Fibroblast of mammary gland (primary cell): Measurements from ENCODE around the gene ZNF292.
A peak's percentile ranks its signal among the peaks of the same experiment; 100 is the strongest.
"Not testable (repeated sequence)": the region's sequence is repeated elsewhere in the genome, so short reads cannot be mapped to it uniquely, and the experiment has no call there.

Source experiments
- DNase-seq: peaks from one replicate; pipeline ENCODE4 v3.0.0-alpha.2; 2010; ENCODE audit warnings: low read depth
- H3K4me3 ChIP-seq: 2 replicates; pipeline ENCODE4 v1.5.1; 2011; ENCODE audit warnings: low read depth, mild to moderate bottlenecking, low read length, moderate library complexity; ENCODE audit not compliant: control insufficient read depth
- CTCF ChIP-seq: conservative IDR thresholded peaks from 2 replicates; pipeline ENCODE4 v1.5.1; 2011; ENCODE audit warnings: low read depth, low read length, inconsistent platforms; ENCODE audit not compliant: control insufficient read depth, insufficient read depth

Gene ZNF292

GRCh38 chr6:87289571-87289970, 134.2 kb downstream of the ZNF292 start:
- no peak for TF ChIP-seq CTCF
- H3K4me3 ChIP-seq = no peak overlapping the region
- DNase-seq = no peak

- DNase-seq = no peak
- TF ChIP-seq CTCF = no peak
- no peak overlapping the region for H3K4me3 ChIP-seq
These were observed 136.5 kb downstream of the ZNF292 start for GRCh38 chr6:87291883-87292282.

GRCh38 chr6:87293526-87293925, 138.2 kb downstream of the ZNF292 start:
- TF ChIP-seq CTCF = no peak
- no peak overlapping the region for H3K4me3 ChIP-seq
- no peak for DNase-seq

DNA sequence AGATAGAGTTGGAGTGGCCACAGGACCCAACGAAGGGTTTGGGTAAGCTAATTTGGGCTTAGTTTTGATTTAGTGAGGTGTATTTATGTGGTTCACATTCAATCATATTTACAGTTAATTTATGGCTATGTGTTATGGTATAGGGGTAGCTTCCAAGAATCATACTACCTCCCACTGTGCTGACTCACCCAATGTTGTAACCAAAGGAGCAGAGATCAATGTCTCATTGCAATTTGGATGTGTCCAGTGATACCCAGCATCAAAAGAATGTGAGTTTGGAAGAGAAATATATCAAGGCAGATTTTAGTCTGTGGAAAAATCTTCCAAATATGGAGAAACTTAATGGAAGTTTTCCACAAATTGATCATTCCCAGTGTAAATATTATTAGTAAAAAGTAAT, 141.8 kb downstream of the ZNF292 start:
- DNase-seq = peak; percentile 63
- no peak for TF ChIP-seq CTCF
- no peak overlapping the region for H3K4me3 ChIP-seq

DNA sequence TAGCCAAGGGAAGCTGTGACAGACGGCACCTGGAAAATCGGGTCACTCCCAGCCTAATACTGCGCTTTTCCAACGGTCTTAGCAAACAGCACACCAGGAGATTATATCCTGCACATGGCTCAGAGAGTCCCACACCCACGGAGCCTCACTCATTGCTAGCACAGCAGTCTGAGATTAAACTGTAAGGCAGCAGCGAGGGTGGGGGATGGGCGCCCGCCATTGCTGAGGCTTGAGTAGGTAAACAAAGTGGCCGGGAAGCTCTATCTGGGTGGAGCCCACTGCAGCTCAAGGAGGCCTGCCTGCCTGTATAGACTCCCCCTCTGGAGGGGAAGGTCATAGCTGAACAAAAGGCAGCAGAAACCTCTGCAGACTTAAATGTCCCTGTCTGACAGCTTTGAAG, 145.9 kb downstream of the ZNF292 start:
- DNase-seq = not testable (repeated sequence)

GRCh38 chr6:87308970-87309369, 153.6 kb downstream of the ZNF292 start:
- no peak for TF ChIP-seq CTCF
- no peak for DNase-seq
- H3K4me3 ChIP-seq = no peak overlapping the region

More for the DNA sequence above, 145.9 kb downstream of the ZNF292 start:
- not testable (repeated sequence) for H3K4me3 ChIP-seq

- DNase-seq = no peak
- no peak overlapping the region for H3K4me3 ChIP-seq
- no peak for TF ChIP-seq CTCF
These were observed 157.5 kb downstream of the ZNF292 start for GRCh38 chr6:87312860-87313259.
